Activated CD4-positive, alpha-beta T cell treated with anti-CD3 and anti-CD28 coated beads, Interleukin-2, amount 50 U/mL, for 24 hours (primary cell): Measurements from ENCODE around the gene UBE2O.

ENCODE experiments used
- DNase-seq, 2 donors: peaks; one replicate each; pipeline ENCODE4 v3.0.0-alpha.2; 2020; ENCODE audit warnings: low read depth in 1 of 2, low spot score in 1 of 2

The UBE2O gene

DNA sequence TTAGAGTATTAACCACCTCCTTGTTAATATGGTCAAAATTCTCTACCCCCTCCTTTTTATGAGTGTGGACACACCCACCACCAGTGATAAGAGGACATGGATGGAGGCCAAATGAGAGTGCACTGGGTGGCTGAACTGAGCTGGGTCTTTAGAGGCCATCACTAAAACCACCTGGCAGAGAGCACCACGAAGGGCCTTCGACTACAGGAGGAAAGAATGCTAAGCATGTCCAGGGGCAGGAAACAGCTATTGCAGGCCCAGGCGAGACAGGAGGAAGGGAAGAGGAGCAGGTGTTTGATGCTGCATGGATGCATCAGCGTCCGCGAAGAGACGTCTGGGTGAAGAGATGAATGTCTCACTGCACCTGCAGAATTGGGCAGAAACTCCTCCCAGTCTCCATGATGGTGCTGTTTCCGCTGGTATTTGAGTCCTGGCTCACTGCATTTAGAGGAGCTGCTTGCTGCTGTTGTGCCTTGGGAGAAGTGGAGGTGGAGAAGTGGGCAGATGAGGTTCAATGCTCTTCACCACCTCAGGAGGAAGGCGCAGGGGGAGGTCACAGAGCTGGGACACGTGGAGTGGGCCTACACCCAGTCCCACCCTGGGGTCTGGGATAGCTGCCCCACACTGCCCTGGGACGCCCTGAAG is 35.3 kb downstream of the UBE2O start:
- no peak for DNase-seq

- no peak for DNase-seq
Measured at GRCh38 chr17:76416899-76417298, 36.1 kb downstream of the UBE2O start.

DNA sequence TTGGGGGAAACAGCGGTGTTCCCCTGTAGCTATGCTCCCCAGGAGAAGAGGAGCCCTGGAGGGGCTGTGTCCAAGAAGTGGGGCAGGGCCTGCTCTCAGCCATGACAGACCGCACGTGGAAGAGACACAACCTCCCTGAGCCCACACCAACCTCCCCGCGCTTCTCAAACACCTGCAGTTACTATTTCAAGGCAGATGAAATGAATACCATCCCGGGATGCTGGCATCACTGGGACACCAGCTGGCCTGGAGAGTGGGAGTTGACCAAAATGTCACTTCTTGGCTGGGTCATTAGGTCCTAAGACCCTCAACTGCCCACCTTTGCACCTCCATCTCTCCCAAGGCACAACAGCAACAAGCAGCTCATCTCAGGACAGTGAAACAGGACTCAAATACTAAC is 36.5 kb downstream of the UBE2O start:
- no peak for DNase-seq

- no peak for DNase-seq
Measured at GRCh38 chr17:76415786-76416185, 37.2 kb downstream of the UBE2O start.

GRCh38 chr17:76414334-76415295 is 38.3 kb downstream of the UBE2O start:
- DNase-seq: no peak

DNA sequence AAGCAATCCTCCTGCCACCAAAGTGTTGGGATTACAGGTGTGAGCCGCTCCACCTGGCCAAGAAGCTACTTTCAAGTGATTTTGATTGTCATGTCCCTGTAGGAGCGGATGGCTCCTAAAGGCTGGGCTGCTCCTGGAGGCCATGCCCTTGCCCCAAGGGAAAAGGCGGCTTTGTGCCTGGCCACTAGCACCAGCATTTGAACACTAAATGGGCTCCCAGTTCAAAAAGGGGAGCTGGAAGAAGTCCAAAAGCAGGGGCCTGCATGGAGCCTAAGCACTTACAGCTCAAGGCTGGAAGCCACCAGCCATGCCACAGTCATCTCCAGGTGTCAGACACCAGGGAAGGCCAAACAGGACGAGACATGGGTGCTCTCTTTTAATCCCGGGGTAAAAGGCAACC is 41.7 kb downstream of the UBE2O start:
- no peak for DNase-seq

GRCh38 chr17:76410328-76410965 is 42.5 kb downstream of the UBE2O start:
- no peak for DNase-seq

- DNase-seq: peak; percentile 39 to 50
Measured at GRCh38 chr17:76408037-76408849, 44.7 kb downstream of the UBE2O start.

DNA sequence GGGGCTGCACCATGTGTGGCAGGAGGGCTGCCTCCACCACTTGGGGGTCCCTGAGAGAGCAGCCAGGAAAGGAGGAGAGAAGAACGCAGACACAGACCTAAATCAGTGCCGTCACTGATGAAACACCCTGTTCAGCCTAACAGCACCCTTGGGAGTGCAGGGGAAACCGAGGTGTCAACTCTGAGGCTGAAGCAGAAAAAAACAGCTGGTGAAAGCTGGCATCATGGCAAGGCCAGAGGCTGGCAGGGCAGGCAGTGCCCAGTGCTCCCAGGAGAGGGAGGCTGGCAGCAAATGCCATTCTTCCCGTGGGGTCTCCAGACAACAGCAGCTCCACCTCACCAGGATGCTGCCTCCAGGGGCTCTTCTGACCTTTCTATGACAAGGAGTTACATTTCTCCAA is 45.4 kb downstream of the UBE2O start:
- DNase-seq: no peak

- DNase-seq: no peak
Measured at GRCh38 chr17:76405967-76406647, 46.8 kb downstream of the UBE2O start.

- no peak for DNase-seq
Measured at GRCh38 chr17:76405607-76405966, 47.4 kb downstream of the UBE2O start.

DNA sequence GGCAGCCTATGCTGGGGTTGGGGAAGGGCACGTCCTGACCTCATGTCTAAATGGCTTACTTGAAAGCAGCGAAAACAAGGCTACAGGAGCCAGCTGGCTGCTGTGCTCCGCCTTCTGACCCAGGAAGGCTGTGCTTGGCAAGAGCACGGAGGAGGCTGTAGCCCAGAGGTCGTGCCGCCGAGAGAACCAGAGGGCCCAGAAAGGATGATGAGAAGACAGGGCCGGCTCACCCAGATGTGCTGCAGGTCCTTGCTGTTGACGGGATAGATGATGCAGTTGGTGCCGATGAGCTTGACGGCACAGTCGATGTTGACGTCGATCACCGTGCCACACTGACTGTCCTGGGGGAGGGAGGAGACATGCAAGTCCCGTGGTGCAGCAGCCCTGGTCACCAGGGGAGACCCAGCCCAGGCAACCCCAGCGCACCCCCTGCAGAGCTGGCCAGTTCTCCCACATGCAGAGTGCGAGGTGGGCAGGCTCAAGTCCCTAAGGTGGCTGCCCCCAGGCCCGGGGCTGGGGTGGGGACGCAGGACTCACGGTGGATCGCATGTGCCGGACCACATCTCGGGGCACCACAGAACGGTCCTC is 47.9 kb downstream of the UBE2O start:
- no peak for DNase-seq

GRCh38 chr17:76404256-76404655 is 48.7 kb downstream of the UBE2O start:
- no peak for DNase-seq

GRCh38 chr17:76402711-76403110 is 50.2 kb downstream of the UBE2O start:
- DNase-seq: no peak

DNA sequence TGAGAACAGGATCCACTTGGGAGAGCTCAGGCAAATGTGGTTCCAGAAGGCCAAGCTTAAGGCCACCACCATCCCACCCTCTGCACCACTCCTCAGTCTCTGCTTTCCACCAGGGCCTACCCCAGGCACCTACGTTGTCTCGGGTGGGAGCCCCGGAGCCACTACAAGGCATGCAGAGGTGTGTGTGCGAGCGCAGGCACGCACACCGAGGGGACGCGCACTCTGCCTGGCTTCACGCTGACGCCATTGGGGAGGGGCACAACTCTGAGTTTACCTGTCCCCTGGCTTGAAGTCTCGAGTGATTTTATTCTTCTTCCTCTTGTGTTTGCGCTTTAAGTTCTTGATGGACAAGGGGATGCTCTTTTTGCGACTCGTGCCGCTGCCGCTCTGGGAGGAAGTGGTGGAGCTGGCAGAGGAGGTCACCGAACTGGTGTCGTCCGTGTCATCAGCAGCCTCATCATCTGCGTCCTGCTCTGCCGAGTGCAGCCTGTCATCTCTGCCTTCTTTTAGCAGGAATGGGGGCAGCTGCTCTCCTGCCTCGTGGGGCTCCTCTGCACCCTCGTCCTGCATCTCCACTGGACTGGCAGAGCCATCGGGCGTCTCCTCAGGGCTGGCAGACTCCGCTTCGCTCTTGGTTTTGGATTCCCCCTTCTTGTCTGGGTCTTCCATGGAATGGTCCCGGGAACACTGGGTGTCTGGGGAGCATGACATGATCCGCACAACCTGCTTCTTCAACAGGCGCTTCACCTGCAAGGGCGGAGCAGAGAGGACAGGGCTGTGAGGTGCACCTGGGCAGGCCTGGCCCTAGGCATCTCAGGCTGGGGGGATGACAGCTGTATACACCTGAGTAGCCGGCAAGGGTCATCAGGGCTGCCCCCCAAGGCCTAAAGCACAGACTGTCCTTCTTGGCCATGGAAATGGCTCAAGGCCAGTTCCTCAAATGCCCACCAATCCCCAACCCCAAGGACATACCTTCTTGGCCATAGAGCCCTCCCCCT is 53.5 kb downstream of the UBE2O start:
- DNase-seq: no peak

DNA sequence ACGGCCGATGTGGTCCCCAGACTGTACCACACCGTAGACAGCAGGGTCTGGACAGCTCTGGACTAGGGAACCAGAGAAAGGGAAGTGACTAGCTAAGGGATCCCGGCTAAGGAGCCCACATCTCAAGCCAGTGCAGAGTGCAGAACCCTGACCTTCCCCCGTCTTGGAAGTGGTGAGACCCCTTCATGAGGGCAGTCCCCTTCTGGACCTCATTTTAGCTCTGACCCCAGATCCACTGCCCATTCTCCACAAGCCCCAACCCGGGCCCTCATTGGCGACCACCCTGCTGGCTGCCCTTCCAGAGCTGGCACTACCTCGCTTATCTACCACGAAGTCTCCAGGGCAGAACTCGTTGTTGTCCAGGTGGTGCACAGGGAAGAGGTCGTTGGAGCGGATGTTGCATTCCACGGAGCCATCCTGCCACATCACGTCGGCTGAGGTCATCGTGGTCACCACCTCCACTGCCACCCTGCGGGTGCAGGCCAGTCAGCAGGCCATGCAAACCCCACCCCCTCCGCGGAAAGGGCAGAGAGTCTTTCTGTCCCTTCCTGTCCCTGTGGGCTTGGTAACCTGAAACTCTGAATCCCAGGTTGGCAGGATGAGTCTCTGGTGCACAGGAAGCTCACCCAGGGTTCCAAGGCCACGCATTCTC is 54.3 kb downstream of the UBE2O start:
- DNase-seq: no peak

DNA sequence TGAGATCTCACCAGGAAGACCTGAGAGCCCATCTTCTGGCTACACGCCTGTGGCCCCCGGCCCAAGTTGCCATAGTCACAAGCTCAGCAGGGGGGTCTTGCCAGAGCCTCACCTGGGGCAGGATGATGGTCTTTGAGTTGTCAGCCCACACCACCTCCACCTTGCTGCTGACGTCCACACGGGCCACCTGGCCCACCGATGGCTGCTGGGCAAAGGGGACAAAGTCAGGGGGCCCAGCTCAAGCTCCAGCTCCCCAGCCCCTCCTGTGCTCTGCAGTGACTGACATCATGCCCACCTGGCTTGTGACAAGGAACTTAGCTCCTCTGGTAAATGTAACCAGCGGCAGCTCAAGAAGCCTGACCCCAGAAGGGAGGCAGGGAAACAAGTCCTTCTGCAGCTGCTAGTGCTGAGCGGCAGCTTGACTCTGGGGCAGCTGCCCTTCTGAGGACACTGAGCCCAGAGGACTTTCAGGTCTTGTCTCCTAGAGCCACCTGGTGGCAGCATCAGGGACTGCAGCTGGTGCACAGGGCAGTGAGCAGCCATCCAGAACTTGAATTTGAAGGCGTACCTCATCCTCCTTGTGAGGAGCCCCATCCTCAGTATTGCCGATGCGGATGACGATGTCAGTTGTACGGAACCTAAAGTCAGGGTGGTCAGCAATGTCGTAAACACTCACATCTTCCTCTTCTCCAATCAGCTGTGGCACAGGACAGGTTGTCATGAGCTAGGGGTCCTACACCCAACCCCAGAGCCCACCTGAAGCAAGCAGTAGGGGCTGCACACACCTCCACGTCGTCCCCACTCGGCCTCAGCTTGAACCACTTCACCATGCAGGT is 55.0 kb downstream of the UBE2O start:
- DNase-seq: peak; percentile 77 to 80

GRCh38 chr17:76397184-76397583 is 55.8 kb downstream of the UBE2O start:
- DNase-seq: no peak
